Activated T-helper 17 cell treated with anti-CD3 and anti-CD28 coated beads, Interleukin-2, amount 50 U/mL, for 72 hours (primary cell): ENCODE data around the gene RTP1. TPM values are rescaled to one million over a fixed set of nuclear protein-coding genes. Genes with fewer than 3 reads are reported as not detected.
"Not testable (repeated sequence)": the region's sequence is repeated elsewhere in the genome, so short reads cannot be mapped to it uniquely, and the experiment has no call there.

Source experiments
- ATAC-seq: fragments of 150-1000 bp; cut with Tn5 transposase; replicated peaks from 2 replicates; pipeline ENCODE4 v1.10.0; 2021; ENCODE audit warnings: mild to moderate bottlenecking, moderate library complexity
- H3K27ac Mint-ChIP-seq: one replicate; pipeline ENCODE4 v1.8.0; 2022; ENCODE audit warnings: mixed read lengths
- H3K27me3 Mint-ChIP-seq: one replicate; pipeline ENCODE4 v1.8.0; 2022; ENCODE audit warnings: mixed read lengths
- H3K36me3 Mint-ChIP-seq: one replicate; pipeline ENCODE4 v1.8.0; 2022; ENCODE audit warnings: low read depth, mild to moderate bottlenecking, mixed read lengths
- H3K4me1 Mint-ChIP-seq: one replicate; pipeline ENCODE4 v1.8.0; 2022; ENCODE audit warnings: mixed read lengths
- H3K4me3 Mint-ChIP-seq: one replicate; pipeline ENCODE4 v1.8.0; 2022; ENCODE audit warnings: mild to moderate bottlenecking, mixed read lengths
- H3K9me3 Mint-ChIP-seq: one replicate; pipeline ENCODE4 v1.8.0; 2022; ENCODE audit warnings: mixed read lengths
- total RNA-seq, 2 donors: library from RNA; stranded (reverse); gene quantifications; one replicate each; pipeline ENCODE4 v1.2.3, GENCODE V29; 2022

The RTP1 gene
- total RNA-seq = not detected

- Mint-ChIP-seq H3K9me3 (no peaks in the 10 kb centered on the region), H3K27me3 (peaks cover 24% of the 10 kb centered on the region), H3K36me3 (no peaks in the 10 kb centered on the region), H3K4me3 (no peak within 1 kb of the TSS), H3K4me1 (no peaks in the 10 kb centered on the region), H3K27ac (peak within 1 kb of the TSS; percentile 46)
- ATAC-seq = no peak
Measured at GRCh38 chr3:187197335-187197649, at the start of gene RTP1. Gene RTP1 (plus strand): TSS chr3:187197486. CDS start chr3:187197516, 30 bp downstream.

- ATAC-seq = peak; percentile 9
- Mint-ChIP-seq H3K9me3 (peaks cover 7% of the 10 kb centered on the region), H3K27ac (peak overlapping the region; percentile 61), H3K4me3 (no peak overlapping the region), H3K27me3 (peaks cover 4% of the 10 kb centered on the region), H3K36me3 (no peaks in the 10 kb centered on the region), H3K4me1 (no peaks in the 10 kb centered on the region)
Measured at GRCh38 chr3:187150186-187150585, 47.1 kb upstream of the RTP1 start.

- peaks cover 4% of the 10 kb centered on the region for H3K27me3 Mint-ChIP-seq
- H3K36me3 Mint-ChIP-seq = no peaks in the 10 kb centered on the region
- peaks cover 7% of the 10 kb centered on the region for H3K9me3 Mint-ChIP-seq
- H3K4me3 Mint-ChIP-seq = no peak overlapping the region
- peak overlapping the region; percentile 61 for H3K27ac Mint-ChIP-seq
- no peaks in the 10 kb centered on the region for H3K4me1 Mint-ChIP-seq
- peak; percentile 63 for ATAC-seq
Measured at GRCh38 chr3:187150599-187150998, 46.7 kb upstream of the RTP1 start.

- Mint-ChIP-seq H3K27ac (no peak overlapping the region), H3K4me3 (no peak overlapping the region), H3K27me3 (peaks cover 10% of the 10 kb centered on the region), H3K4me1 (no peaks in the 10 kb centered on the region), H3K36me3 (no peaks in the 10 kb centered on the region), H3K9me3 (peaks cover 3% of the 10 kb centered on the region)
- no peak for ATAC-seq
Measured at GRCh38 chr3:187161556-187161955, 35.7 kb upstream of the RTP1 start.

- peaks cover 3% of the 10 kb centered on the region for H3K9me3 Mint-ChIP-seq
- H3K27ac Mint-ChIP-seq = no peak overlapping the region
- no peaks in the 10 kb centered on the region for H3K4me1 Mint-ChIP-seq
- H3K4me3 Mint-ChIP-seq = no peak overlapping the region
- H3K27me3 Mint-ChIP-seq = peaks cover 10% of the 10 kb centered on the region
- no peak for ATAC-seq
- H3K36me3 Mint-ChIP-seq = no peaks in the 10 kb centered on the region
Measured at GRCh38 chr3:187162265-187162953, 34.9 kb upstream of the RTP1 start.

GRCh38 chr3:187165144-187165543 is 32.1 kb upstream of the RTP1 start:
- peaks cover 10% of the 10 kb centered on the region for H3K27me3 Mint-ChIP-seq
- ATAC-seq = peak; percentile 50
- H3K4me1 Mint-ChIP-seq = peaks cover 3% of the 10 kb centered on the region
- H3K9me3 Mint-ChIP-seq = no peaks in the 10 kb centered on the region
- no peaks in the 10 kb centered on the region for H3K36me3 Mint-ChIP-seq
- no peak overlapping the region for H3K27ac Mint-ChIP-seq
- no peak overlapping the region for H3K4me3 Mint-ChIP-seq

- Mint-ChIP-seq H3K27ac (peak overlapping the region; percentile 10), H3K36me3 (no peaks in the 10 kb centered on the region), H3K27me3 (peaks cover 2% of the 10 kb centered on the region), H3K9me3 (no peaks in the 10 kb centered on the region), H3K4me1 (peaks cover 5% of the 10 kb centered on the region), H3K4me3 (no peak overlapping the region)
- ATAC-seq = no peak
Measured at GRCh38 chr3:187166750-187167149, 30.5 kb upstream of the RTP1 start.

GRCh38 chr3:187167777-187168176 is 29.5 kb upstream of the RTP1 start:
- H3K9me3 Mint-ChIP-seq = no peaks in the 10 kb centered on the region
- H3K4me1 Mint-ChIP-seq = peaks cover 5% of the 10 kb centered on the region
- no peak overlapping the region for H3K27ac Mint-ChIP-seq
- H3K27me3 Mint-ChIP-seq = no peaks in the 10 kb centered on the region
- no peaks in the 10 kb centered on the region for H3K36me3 Mint-ChIP-seq
- no peak for ATAC-seq
- H3K4me3 Mint-ChIP-seq = no peak overlapping the region

GRCh38 chr3:187169231-187169960 is 27.9 kb upstream of the RTP1 start:
- H3K4me3 Mint-ChIP-seq = no peak overlapping the region

GRCh38 chr3:187170911-187171310 is 26.4 kb upstream of the RTP1 start:
- not testable (repeated sequence) for H3K27me3 Mint-ChIP-seq, H3K27ac Mint-ChIP-seq, H3K4me1 Mint-ChIP-seq, H3K9me3 Mint-ChIP-seq, ATAC-seq, H3K4me3 Mint-ChIP-seq, H3K36me3 Mint-ChIP-seq

More at GRCh38 chr3:187169231-187169960, 27.9 kb upstream of the RTP1 start:
- no peaks in the 10 kb centered on the region for H3K27me3 Mint-ChIP-seq
- no peak overlapping the region for H3K27ac Mint-ChIP-seq
- H3K9me3 Mint-ChIP-seq = no peaks in the 10 kb centered on the region
- H3K36me3 Mint-ChIP-seq = no peaks in the 10 kb centered on the region
- no peak for ATAC-seq
- H3K4me1 Mint-ChIP-seq = peaks cover 5% of the 10 kb centered on the region

GRCh38 chr3:187172929-187173328 is 24.4 kb upstream of the RTP1 start:
- Mint-ChIP-seq H3K4me3 (no peak overlapping the region), H3K4me1 (peaks cover 5% of the 10 kb centered on the region), H3K36me3 (no peaks in the 10 kb centered on the region), H3K27me3 (peaks cover 6% of the 10 kb centered on the region), H3K9me3 (no peaks in the 10 kb centered on the region), H3K27ac (no peak overlapping the region)
- no peak for ATAC-seq

- Mint-ChIP-seq H3K27me3 (peaks cover 26% of the 10 kb centered on the region), H3K36me3 (no peaks in the 10 kb centered on the region), H3K4me1 (no peaks in the 10 kb centered on the region), H3K9me3 (no peaks in the 10 kb centered on the region), H3K4me3 (no peak overlapping the region), H3K27ac (no peak overlapping the region)
- peak; percentile 47 for ATAC-seq
Measured at GRCh38 chr3:187181454-187182170, 15.7 kb upstream of the RTP1 start.

GRCh38 chr3:187183210-187183862 is 13.9 kb upstream of the RTP1 start:
- Mint-ChIP-seq H3K4me1 (no peaks in the 10 kb centered on the region), H3K4me3 (no peak overlapping the region), H3K36me3 (no peaks in the 10 kb centered on the region), H3K27me3 (peaks cover 25% of the 10 kb centered on the region), H3K9me3 (no peaks in the 10 kb centered on the region), H3K27ac (no peak overlapping the region)
- ATAC-seq = peak; percentile 61

GRCh38 chr3:187183903-187184302 is 13.4 kb upstream of the RTP1 start:
- H3K4me1 Mint-ChIP-seq = no peaks in the 10 kb centered on the region
- H3K27ac Mint-ChIP-seq = no peak overlapping the region
- ATAC-seq = no peak
- H3K4me3 Mint-ChIP-seq = no peak overlapping the region
- no peaks in the 10 kb centered on the region for H3K9me3 Mint-ChIP-seq
- H3K36me3 Mint-ChIP-seq = no peaks in the 10 kb centered on the region
- H3K27me3 Mint-ChIP-seq = peaks cover 26% of the 10 kb centered on the region
